ENCODE results near the gene DCAF8. TPM values are rescaled to one million over a fixed set of nuclear protein-coding genes. Genes with fewer than 3 reads are reported as not detected.

DCAF8 gene
- total RNA-seq, 2 donors from 2014 or later = 246 to 280 TPM

Other genes starting within 250 kb of the DCAF8 start
- 1 to 10 TPM; 4.4 to 4.6 TPM for gene PIGM, start 230.6 kb downstream of the DCAF8 start, total RNA-seq
- under 1 TPM; 0.37 to 0.65 TPM for gene KCNJ10, start 192.4 kb downstream of the DCAF8 start, total RNA-seq
- gene KCNJ9, start 181.0 kb downstream of the DCAF8 start, total RNA-seq = under 1 TPM in 1 of 2 donors, not detected in 1; 0.05 TPM
- 10 to 100 TPM; 26.3 to 32.0 TPM for gene IGSF8, start 163.9 kb downstream of the DCAF8 start, total RNA-seq
- not detected for gene ATP1A2, start 146.8 kb downstream of the DCAF8 start, total RNA-seq
- not detected for gene ATP1A4, start 110.9 kb downstream of the DCAF8 start, total RNA-seq
- not detected for gene CASQ1, start 72.0 kb downstream of the DCAF8 start, total RNA-seq
- gene PEA15, start 57.2 kb downstream of the DCAF8 start, total RNA-seq = 10 to 100 TPM; 28.3 to 32.8 TPM
- 10 to 100 TPM; 48.8 to 49.1 TPM for gene PEX19, start 22.6 kb upstream of the DCAF8 start, total RNA-seq
- 100 to 1,000 TPM; 198 to 201 TPM for gene COPA, start 80.7 kb upstream of the DCAF8 start, total RNA-seq
- 10 to 100 TPM; 65.2 to 66.3 TPM for gene NCSTN, start 80.8 kb upstream of the DCAF8 start, total RNA-seq
- gene NHLH1, start 104.5 kb upstream of the DCAF8 start, total RNA-seq = under 1 TPM; 0.32 to 0.60 TPM
- under 1 TPM; 0.28 to 0.55 TPM for gene VANGL2, start 138.0 kb upstream of the DCAF8 start, total RNA-seq